Measurements from ENCODE around the gene CADPS. TPM values are rescaled to one million over a fixed set of nuclear protein-coding genes. Genes with fewer than 3 reads are reported as not detected.

The CADPS gene
- total RNA-seq, 1 donor from 2014 or later: 1.1 TPM

- peak; percentile 49 for DNase-seq (ENCODE audit: low spot score)
Observed at GRCh38 chr3:62873761-62874710, 1.2 kb downstream of the CADPS start.

- DNase-seq (ENCODE audit: low spot score): no peak
Observed at GRCh38 chr3:62873451-62873760, 1.8 kb downstream of the CADPS start.

GRCh38 chr3:62872318-62872717 is 2.9 kb downstream of the CADPS start:
- no peak for DNase-seq (ENCODE audit: low spot score)

- no peak for DNase-seq (ENCODE audit: low spot score)
Observed at GRCh38 chr3:62870321-62870720, 4.9 kb downstream of the CADPS start.

- DNase-seq (ENCODE audit: low spot score): no peak
Observed at GRCh38 chr3:62863648-62864047, 11.6 kb downstream of the CADPS start.

- DNase-seq (ENCODE audit: low spot score): no peak
Observed at GRCh38 chr3:62859203-62859791, 15.9 kb downstream of the CADPS start.

GRCh38 chr3:62845996-62846395 is 29.2 kb downstream of the CADPS start:
- DNase-seq (ENCODE audit: low spot score): no peak

- DNase-seq (ENCODE audit: low spot score): no peak
Observed at GRCh38 chr3:62843508-62843907, 31.7 kb downstream of the CADPS start.

GRCh38 chr3:62839748-62840147 is 35.5 kb downstream of the CADPS start:
- no peak for DNase-seq (ENCODE audit: low spot score)

- no peak for DNase-seq (ENCODE audit: low spot score)
Observed at GRCh38 chr3:62837145-62837787, 38.0 kb downstream of the CADPS start.

GRCh38 chr3:62835554-62836236 is 39.5 kb downstream of the CADPS start:
- DNase-seq (ENCODE audit: low spot score): no peak

- DNase-seq (ENCODE audit: low spot score): no peak
Observed at GRCh38 chr3:62833538-62833937, 41.7 kb downstream of the CADPS start.

- DNase-seq (ENCODE audit: low spot score): no peak
Observed at GRCh38 chr3:62832553-62832952, 42.7 kb downstream of the CADPS start.

- no peak for DNase-seq (ENCODE audit: low spot score)
Observed at GRCh38 chr3:62830727-62831322, 44.4 kb downstream of the CADPS start.

- DNase-seq (ENCODE audit: low spot score): no peak
Observed at GRCh38 chr3:62827550-62827949, 47.7 kb downstream of the CADPS start.

GRCh38 chr3:62824965-62825592 is 50.1 kb downstream of the CADPS start:
- DNase-seq (ENCODE audit: low spot score): no peak

GRCh38 chr3:62823461-62824050 is 51.7 kb downstream of the CADPS start:
- no peak for DNase-seq (ENCODE audit: low spot score)

GRCh38 chr3:62822905-62823304 is 52.3 kb downstream of the CADPS start:
- DNase-seq (ENCODE audit: low spot score): no peak

- DNase-seq (ENCODE audit: low spot score): no peak
Observed at GRCh38 chr3:62818347-62818746, 56.9 kb downstream of the CADPS start.

- no peak for DNase-seq (ENCODE audit: low spot score)
Observed at GRCh38 chr3:62817678-62818077, 57.5 kb downstream of the CADPS start.

- no peak for DNase-seq (ENCODE audit: low spot score)
Observed at GRCh38 chr3:62815981-62816380, 59.2 kb downstream of the CADPS start.
